Adrenal gland (tissue), 12 donors: ENCODE data around the gene ACAD11. TPM values are rescaled to one million over a fixed set of nuclear protein-coding genes. Genes with fewer than 3 reads are reported as not detected.

Experiments
- DNase-seq, 7 donors: peaks; one replicate each; pipeline ENCODE4 v3.0.0-alpha.2; 2019 to 2020
- H3K27ac ChIP-seq, 5 donors: fragments of 200-600 bp; sonication (generic) in 4 of 5; 1 replicate in 3 of 5; 2 replicates in 2 of 5; pipeline versions ENCODE4 v1.5.1 to v1.8.0; 2016 to 2020; ENCODE audit warnings: mild to moderate bottlenecking in 1 of 5
- H3K27me3 ChIP-seq: fragments of 200-600 bp; 2 replicates; pipeline ENCODE4 v1.8.0; 2021
- H3K36me3 ChIP-seq, 2 donors: fragments of 200-600 bp; replicated peaks in 1 of 2; 1 replicate in 1 of 2; 2 replicates in 1 of 2; pipeline versions ENCODE4 v1.5.1 to v1.8.0; 2018 to 2022
- H3K4me1 ChIP-seq, 2 donors: fragments of 200-600 bp; replicated peaks in 1 of 2; 1 replicate in 1 of 2; 2 replicates in 1 of 2; pipeline versions ENCODE4 v1.5.1 to v1.8.0; 2018 to 2021
- H3K4me3 ChIP-seq, 4 donors: fragments of 200-600 bp; sonication (generic) in 3 of 4; one replicate each; pipeline ENCODE4 v1.5.1; 2016 to 2018
- H3K9me3 ChIP-seq, 3 donors: fragments of 200-600 bp; sonication (generic) in 1 of 3; replicated peaks in 1 of 3; 1 replicate in 2 of 3; 2 replicates in 1 of 3; pipeline versions ENCODE4 v1.5.1 to v1.8.0; 2016 to 2021
- POLR2A ChIP-seq, 2 donors: fragments of 450-650 bp; IDR thresholded peaks; one replicate each; pipeline ENCODE4 v1.6.1; 2017; ENCODE audit warnings: antibody characterized with exemption in 2 of 2, mild to moderate bottlenecking in 2 of 2, moderate library complexity in 1 of 2
- WGBS, 4 donors: extraction: QIAGEN DNeasy Blood & Tissue Kit in 2 of 4; methylation state at CpG; one replicate each; pipeline versions ENCODE4 v1.1.5 to v1.1.7; 2013 to 2017; 5-methylcytosine and 5-hydroxymethylcytosine counted together
- intact Hi-C, 2 donors: fragments of 100-400 bp; cut with DNase I; formaldehyde crosslinking; loops; one replicate each; pipeline versions ENCODE4 v1.14.1 to v1.15.0; 2022 to 2023
- polyA plus RNA-seq, 3 donors: library from polyadenylated mRNA; stranded (reverse); fragments of 200-250 nt in 2 of 3; fragments of 350-450 nt in 1 of 3; fragmentation: Illumina TruSeq in 1 of 3; extraction: RNeasy Lipid Tissue Mini Kit (QIAGEN cat#74804) in 1 of 3; gene quantifications; one replicate each; pipeline ENCODE4 v1.2.3, GENCODE V29; 2013 to 2014
- total RNA-seq, 9 donors: library from RNA; depleted of rRNA in 4 of 9; stranded (reverse); fragments of >200 nt in 4 of 9; fragments of 120-200 nt in 1 of 9; fragmentation: NEBNext Ultra II Directional in 1 of 9; extraction: Animal tissue kit (Norgen Biotek cat#: 25700) in 1 of 9; gene quantifications; one replicate each; pipeline versions ENCODE4 v1.1.0 to v1.2.4, GENCODE V29; 2013 to 2023
- TF ChIP-seq, protein P1 (sequence below), 6 experiments: fragments of 450-650 bp in 4 of 6; fragments of 200-600 bp in 2 of 6; sonication (generic) in 1 of 6; IDR thresholded peaks; 1 replicate in 5 of 6; 2 replicates in 1 of 6; pipeline versions ENCODE4 v1.5.1 to v1.8.0; 2016 to 2021; ENCODE audit warnings: antibody characterized with exemption in 6 of 6, mild to moderate bottlenecking in 2 of 6, moderate library complexity in 1 of 6
- donor health status: healthy with polysubstance abuse.
- donor health status: Bipolar disorder and iron deficiency.
- donor health status: DM: yes; HTN: yes; CAD: no.
- donor health status: DM: no; HTN: no; CAD: no.
- donor health status: DM: no; HTN: no; CAD: no.
- donor health status: DM: yes; HTN: yes; CAD: no.

The ACAD11 gene
- total and polyA plus RNA-seq, 12 donors, result 13.6 to 59.1 (median 25.6) TPM

DNA sequence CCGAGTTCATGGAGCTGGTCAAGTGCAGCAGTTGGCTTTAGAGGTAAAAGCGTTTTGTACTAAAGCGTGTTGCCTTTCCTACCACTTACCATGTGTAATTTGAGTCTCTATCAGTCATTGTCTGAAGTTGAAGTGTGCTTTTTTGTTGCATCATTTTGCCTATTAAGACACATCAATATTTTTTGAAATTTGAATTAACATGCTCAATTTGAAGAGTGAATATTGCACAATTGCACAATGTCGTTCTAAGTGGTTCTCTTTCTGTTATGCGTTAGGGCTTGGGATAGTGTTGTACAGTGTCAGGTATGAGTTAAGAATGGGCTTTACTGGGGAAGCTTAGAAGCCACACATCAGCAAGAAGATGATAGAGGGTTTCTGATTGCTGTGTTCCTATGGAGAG is 146.6 kb downstream of the ACAD11 start:
- peaks cover 0 to 73% of the 10 kb centered on the region in 2 donors for H3K36me3 ChIP-seq
- DNase-seq, result no peak
- no peak overlapping the region for H3K4me3 ChIP-seq
- intact Hi-C loops, result no loop called here
- H3K27ac ChIP-seq, result no peak overlapping the region
- TF ChIP-seq POLR2A (IDR thresholded peaks at IDR 0.05), result no peak
- TF ChIP-seq, protein P1, sequence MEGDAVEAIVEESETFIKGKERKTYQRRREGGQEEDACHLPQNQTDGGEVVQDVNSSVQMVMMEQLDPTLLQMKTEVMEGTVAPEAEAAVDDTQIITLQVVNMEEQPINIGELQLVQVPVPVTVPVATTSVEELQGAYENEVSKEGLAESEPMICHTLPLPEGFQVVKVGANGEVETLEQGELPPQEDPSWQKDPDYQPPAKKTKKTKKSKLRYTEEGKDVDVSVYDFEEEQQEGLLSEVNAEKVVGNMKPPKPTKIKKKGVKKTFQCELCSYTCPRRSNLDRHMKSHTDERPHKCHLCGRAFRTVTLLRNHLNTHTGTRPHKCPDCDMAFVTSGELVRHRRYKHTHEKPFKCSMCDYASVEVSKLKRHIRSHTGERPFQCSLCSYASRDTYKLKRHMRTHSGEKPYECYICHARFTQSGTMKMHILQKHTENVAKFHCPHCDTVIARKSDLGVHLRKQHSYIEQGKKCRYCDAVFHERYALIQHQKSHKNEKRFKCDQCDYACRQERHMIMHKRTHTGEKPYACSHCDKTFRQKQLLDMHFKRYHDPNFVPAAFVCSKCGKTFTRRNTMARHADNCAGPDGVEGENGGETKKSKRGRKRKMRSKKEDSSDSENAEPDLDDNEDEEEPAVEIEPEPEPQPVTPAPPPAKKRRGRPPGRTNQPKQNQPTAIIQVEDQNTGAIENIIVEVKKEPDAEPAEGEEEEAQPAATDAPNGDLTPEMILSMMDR (IDR thresholded peaks at IDR 0.05), result no peak
- H3K9me3 ChIP-seq, result no peaks in the 10 kb centered on the region
- H3K4me1 ChIP-seq, result no peaks in the 10 kb centered on the region
- WGBS, 4 donors, result 95 to 96% (median 96%) methylated on average over 5 of the region's 5 CpGs
- H3K27me3 ChIP-seq, result no peaks in the 10 kb centered on the region

DNA sequence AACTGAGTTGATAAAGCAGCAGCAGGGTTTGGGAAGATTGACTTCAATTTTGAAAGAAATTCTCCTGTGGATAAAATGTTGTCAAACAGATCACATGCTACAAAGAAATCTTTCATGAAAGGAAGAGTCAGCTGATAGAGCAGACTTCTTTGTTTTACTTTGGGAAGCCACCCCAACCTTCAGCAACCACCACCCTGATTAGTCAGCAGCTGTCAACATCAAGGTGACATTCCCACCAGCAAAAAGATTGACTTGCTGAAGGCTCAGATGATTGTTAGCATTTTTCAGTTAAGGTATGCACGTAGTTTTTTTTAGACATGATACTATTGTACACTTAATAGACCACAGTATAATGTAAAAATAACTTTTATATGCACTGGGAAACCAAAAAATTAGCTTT is 150.1 kb downstream of the ACAD11 start:
- no peak overlapping the region for H3K27ac ChIP-seq
- intact Hi-C loops, result no loop called here
- TF ChIP-seq, protein P1 (IDR thresholded peaks at IDR 0.05), result no peak
- no peak for TF ChIP-seq POLR2A (IDR thresholded peaks at IDR 0.05)
- no peak overlapping the region for H3K4me3 ChIP-seq
- H3K4me1 ChIP-seq, result no peaks in the 10 kb centered on the region
- WGBS, 4 donors, result 93 to 100% (median 98%) methylated on average over 1 of the region's 1 CpG
- no peak for DNase-seq
- H3K9me3 ChIP-seq, result no peaks in the 10 kb centered on the region
- H3K27me3 ChIP-seq, result no peaks in the 10 kb centered on the region
- H3K36me3 ChIP-seq, result peaks cover 0 to 71% of the 10 kb centered on the region in 2 donors

DNA sequence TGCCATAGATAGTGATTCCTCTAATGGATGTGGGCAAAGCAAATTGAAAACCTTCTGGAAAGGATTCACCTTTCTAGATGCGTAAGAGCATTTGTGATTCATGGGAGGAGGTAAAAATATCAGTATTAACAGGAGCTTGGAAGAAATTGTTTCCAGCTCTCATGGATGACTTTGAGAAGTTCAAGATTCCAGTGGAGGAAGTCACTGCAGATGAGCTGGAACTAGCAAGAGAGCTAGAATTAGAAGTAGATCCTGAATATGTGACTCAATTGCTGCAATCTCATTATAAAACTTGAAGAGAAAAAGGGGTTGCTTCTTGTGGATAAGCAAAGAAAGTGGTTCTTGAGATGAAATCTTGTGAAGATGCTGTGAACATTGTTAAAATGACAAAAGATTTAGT is 150.5 kb downstream of the ACAD11 start:
- no peaks in the 10 kb centered on the region for H3K4me1 ChIP-seq
- no peaks in the 10 kb centered on the region for H3K9me3 ChIP-seq
- H3K4me3 ChIP-seq, result no peak overlapping the region
- peaks cover 0 to 71% of the 10 kb centered on the region in 2 donors for H3K36me3 ChIP-seq
- H3K27ac ChIP-seq, result no peak overlapping the region
- no peaks in the 10 kb centered on the region for H3K27me3 ChIP-seq
- intact Hi-C loops, result no loop called here
- DNase-seq, result no peak
- 96 to 98% (median 97%) methylated on average over 1 of the region's 1 CpG for WGBS, 4 donors
- TF ChIP-seq, protein P1 (IDR thresholded peaks at IDR 0.05), result no peak
- no peak for TF ChIP-seq POLR2A (IDR thresholded peaks at IDR 0.05)

Other genes starting within 250 kb of the ACAD11 start
- 10 to 100 TPM; 26.6 to 50.5 (median 43.2) TPM for gene DNAJC13, start 242.3 kb downstream of the ACAD11 start, total RNA-seq
- gene DNAJC13, start 242.3 kb downstream of the ACAD11 start, polyA plus RNA-seq, result 10 to 100 TPM in 2 of 3 donors, 1 to 10 TPM in 1; 7.4 to 29.3 (median 14.6) TPM
- 1 to 10 TPM in 5 of 9 donors, under 1 TPM in 4; 0.36 to 2.4 (median 1.4) TPM for gene ACKR4, start 62.5 kb downstream of the ACAD11 start, total RNA-seq
- gene ACKR4, start 62.5 kb downstream of the ACAD11 start, polyA plus RNA-seq, result 1 to 10 TPM in 2 of 3 donors, under 1 TPM in 1; 0.79 to 2.0 (median 1.6) TPM
- 100 to 1,000 TPM in 1 of 9 donors, 10 to 100 TPM in 8; 54.8 to 134 (median 67.6) TPM for gene UBA5, start 520 bp upstream of the ACAD11 start, total RNA-seq
- 10 to 100 TPM; 35.6 to 89.2 (median 60.7) TPM for gene UBA5, start 520 bp upstream of the ACAD11 start, polyA plus RNA-seq
- gene NPHP3, start 62.6 kb upstream of the ACAD11 start, total RNA-seq, result 10 to 100 TPM; 10.3 to 78.0 (median 27.7) TPM
- 10 to 100 TPM; 14.5 to 42.2 (median 38.1) TPM for gene NPHP3, start 62.6 kb upstream of the ACAD11 start, polyA plus RNA-seq